Hematopoietic multipotent progenitor cell treated with erythropoietin and hydrocortisone succinate and interleukin-3 and kit ligand, for 8 days (in vitro differentiated cells): Measurements from ENCODE around the gene ALG11.
A peak's percentile ranks its signal among the peaks of the same experiment; 100 is the strongest.

Experiments
- DNase-seq: peaks from one replicate; pipeline ENCODE4 v3.0.0-alpha.2; 2015

ALG11 gene

GRCh38 chr13:51997641-51998330 is 14.4 kb upstream of the ALG11 start:
- DNase-seq = peak; percentile 36

DNA sequence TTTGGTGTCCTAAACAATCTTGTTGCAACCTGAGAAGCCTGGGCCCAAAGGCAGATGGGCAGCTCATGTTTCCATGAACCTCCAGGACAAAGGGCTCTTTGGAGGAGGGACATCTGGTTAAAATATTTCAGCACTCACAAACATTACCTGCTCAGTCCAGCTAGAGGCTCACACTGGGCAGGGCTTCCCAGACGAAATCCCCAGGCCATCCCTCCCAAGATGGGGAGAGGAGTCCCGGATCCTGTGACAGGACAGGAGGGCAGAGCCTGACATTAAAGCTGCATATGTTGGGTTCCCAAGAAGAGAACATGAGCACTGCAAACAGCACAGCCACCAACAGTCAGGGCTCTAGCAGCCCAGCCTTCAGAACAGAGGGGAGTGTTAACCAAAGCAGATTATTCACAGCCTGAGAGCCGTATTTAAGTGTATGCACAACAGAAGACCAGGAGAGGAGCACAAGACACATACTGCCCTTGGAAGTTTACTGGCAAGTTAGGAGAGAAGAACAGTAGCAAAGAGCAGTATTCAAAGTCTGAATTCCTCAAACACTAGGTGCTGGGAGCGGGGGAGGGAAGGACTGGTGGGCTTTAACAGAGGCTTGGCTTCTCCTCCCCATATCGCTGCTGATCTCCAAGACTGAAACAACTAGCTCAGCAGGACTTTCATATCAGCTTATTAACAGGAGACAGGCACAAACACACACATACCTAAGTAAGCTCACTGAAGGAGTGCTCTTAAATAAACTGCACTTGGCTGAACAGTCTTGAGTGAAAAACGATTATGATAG is 13.3 kb upstream of the ALG11 start:
- DNase-seq = peak; percentile 67

GRCh38 chr13:51999510-51999911 is 12.7 kb upstream of the ALG11 start:
- DNase-seq = no peak

- no peak for DNase-seq
Measured at GRCh38 chr13:51999921-52000320, 12.3 kb upstream of the ALG11 start.

DNA sequence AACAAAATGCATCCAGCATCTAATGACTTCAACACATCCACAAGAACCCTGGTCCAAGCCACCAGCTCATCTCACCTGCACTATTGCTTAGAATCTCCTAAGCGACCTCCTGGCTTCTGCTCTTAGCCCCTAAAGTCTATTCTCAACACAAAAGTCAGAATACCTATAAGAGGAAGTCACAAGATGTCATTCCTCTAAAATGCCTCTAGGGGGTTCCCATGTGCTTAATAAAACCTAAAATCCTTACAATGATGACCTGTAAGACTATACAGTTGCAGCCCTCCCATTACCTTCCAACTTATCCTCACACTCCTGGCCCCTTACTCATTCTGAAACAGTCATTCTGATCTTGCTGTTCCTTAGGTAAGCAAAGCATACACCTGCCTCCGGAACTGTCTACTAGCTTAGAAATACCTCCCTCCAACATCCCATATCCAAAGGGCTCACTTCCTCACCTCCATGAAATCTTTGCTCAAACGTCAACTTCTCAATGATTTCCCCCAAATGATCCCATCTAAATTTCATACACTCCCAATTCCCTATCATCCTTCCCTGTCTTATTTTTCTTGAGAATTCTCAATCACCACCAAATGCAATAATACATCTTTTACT is 11.0 kb upstream of the ALG11 start:
- peak; percentile 76 for DNase-seq

DNA sequence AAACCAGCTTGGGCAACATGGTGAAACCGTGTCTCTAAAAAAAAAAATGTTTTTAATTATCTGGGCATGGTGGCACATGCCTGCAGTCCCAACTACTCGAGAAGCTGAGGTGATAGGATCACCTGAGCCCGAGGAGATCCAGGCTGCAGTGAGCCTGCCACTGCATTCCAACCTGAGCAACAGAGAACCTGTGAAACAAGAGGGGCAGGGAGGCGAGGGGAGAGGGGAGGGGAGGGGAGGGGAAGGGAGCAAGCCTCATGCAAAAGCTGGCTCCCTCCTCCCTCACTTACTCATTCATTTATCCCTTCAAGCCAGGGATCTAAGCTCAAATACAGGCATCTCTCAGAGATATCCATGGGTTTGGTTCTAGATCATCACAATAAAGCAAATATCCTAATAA is 9.8 kb upstream of the ALG11 start:
- no peak for DNase-seq

DNA sequence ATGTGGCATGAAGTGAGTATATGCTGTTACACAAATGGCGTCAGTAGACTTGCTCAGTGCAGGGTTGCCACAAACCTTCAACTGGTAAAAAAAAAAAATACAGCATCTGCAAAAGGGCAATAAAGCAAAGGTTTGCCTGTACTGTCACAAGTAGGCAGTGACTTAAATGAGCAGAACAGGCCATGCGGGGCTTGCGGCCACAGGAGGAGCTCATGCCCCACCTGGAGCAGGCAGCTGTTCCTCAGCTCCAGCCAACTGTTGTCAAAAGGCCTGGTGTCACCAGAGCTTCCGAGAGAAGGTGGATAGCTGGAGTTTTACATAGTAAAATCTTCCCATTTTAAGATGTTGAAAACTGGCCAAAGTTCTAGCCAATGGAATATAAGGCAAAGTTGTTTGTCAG is 8.7 kb upstream of the ALG11 start:
- no peak for DNase-seq

- DNase-seq = peak; percentile 70
Measured at GRCh38 chr13:52004511-52005170, 7.6 kb upstream of the ALG11 start.

- DNase-seq = no peak
Measured at GRCh38 chr13:52005841-52006522, 6.2 kb upstream of the ALG11 start.

GRCh38 chr13:52006523-52007245 is 5.5 kb upstream of the ALG11 start:
- no peak for DNase-seq

DNA sequence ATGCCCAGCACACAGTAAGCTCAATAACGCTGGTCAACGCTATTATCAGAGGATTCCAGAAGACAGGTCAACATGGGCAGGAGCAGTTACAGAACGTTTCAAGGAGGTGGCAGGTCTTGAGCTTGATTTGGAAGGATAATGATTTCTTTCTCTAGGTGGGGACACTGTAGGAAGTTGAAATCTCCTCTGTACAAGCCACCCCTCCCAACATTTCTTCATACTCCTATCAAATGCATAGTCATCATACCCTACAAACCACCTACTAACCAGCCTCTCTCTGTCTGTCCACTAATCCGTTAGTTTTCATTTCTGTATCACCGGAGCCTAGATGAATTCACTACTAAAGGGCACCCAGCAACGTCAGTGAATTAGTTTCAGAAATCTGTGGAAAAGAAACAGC is 2.3 kb upstream of the ALG11 start:
- peak; percentile 60 for DNase-seq

- DNase-seq = peak; percentile 40
Measured at GRCh38 chr13:52010890-52011631, 1.1 kb upstream of the ALG11 start, which contains the start of gene ATP7B. TSS of gene ATP7B (minus strand) at chr13:52011450. CDS start at chr13:52011337, 113 bp downstream.

- DNase-seq = no peak
Measured at GRCh38 chr13:52012512-52012836, 276 bp downstream of the ALG11 start.

- no peak for DNase-seq
Measured at GRCh38 chr13:52016296-52016695, 4.1 kb downstream of the ALG11 start.

- no peak for DNase-seq
Measured at GRCh38 chr13:52020191-52020590, 8.0 kb downstream of the ALG11 start.

DNA sequence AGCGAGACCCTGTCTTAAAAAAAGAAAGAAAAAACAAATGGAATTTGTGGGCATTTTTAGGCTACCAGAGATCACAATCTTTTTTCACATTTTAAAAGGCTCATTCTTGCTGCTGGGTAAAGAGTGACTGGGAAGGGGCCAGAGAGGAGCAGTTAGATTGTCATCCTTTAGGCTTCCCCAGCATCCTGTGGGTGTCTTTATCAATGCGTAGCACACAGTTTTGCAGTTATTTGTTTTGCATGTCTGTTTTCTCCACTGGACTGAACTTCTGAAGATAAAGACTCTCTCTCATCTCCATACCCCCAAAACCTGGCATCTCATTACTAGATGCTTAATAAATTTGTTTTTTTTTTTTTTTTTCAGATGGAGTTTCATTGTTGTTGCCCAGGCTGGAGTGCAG is 10.2 kb downstream of the ALG11 start:
- DNase-seq = peak; percentile 97

- DNase-seq = no peak
Measured at GRCh38 chr13:52024481-52024880, 12.3 kb downstream of the ALG11 start, which contains the start of gene UTP14C. TSS of gene UTP14C (plus strand) at chr13:52024691. CDS start at chr13:52028805, 4,114 bp downstream.

- no peak for DNase-seq
Measured at GRCh38 chr13:52025475-52026245, 13.5 kb downstream of the ALG11 start.

GRCh38 chr13:52026246-52026626 is 14.0 kb downstream of the ALG11 start:
- DNase-seq = peak; percentile 53

DNA sequence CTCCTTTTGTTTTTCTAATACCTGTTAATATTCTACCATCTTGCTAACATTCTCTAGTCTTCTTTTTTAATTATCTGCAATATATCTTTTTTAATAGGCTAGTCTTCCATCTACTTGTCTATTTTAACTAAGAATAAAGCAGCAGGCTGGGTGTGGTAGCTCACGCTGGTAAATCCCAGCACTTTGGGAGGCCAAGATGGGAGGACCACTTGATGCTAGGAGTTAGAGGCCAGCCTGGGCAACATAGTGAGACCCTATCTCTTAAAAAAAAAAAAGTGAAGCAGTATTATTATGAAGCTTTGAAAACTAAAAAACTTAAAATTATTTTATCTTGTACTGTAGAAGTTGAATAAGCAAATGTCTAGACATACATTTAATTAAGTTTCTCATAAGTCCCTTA is 15.6 kb downstream of the ALG11 start:
- no peak for DNase-seq

GRCh38 chr13:52029569-52029968 is 17.4 kb downstream of the ALG11 start:
- DNase-seq = no peak
